Measurements from ENCODE around the gene KIAA0319L.
"Not testable (repeated sequence)": the region's sequence is repeated elsewhere in the genome, so short reads cannot be mapped to it uniquely, and the experiment has no call there.

Gene KIAA0319L

GRCh38 chr1:35557118-35557610 lies at the start of gene KIAA0319L:
TSS of gene KIAA0319L (minus strand) at chr1:35557403. CDS start at chr1:35554491, 2,912 bp downstream.
- no peak for DNase-seq (ENCODE audit: low read depth)

DNA sequence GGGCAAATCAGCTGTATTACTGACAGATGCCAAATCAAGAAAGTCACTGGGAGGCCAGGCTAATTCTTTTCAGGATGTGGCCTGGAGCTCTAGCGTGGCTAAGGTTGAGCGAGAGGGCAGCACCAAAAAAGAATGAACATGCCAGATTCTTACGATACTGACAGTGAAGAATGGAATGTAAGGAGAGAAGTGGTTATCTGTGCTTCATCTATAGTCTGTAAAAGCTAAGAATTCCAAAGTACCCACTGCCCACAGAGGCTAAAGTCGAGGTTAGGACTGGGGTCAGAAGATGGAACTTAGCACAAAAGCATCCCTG lies 48.6 kb upstream of the KIAA0319L start:
- DNase-seq (ENCODE audit: low read depth), result peak; percentile 71

DNA sequence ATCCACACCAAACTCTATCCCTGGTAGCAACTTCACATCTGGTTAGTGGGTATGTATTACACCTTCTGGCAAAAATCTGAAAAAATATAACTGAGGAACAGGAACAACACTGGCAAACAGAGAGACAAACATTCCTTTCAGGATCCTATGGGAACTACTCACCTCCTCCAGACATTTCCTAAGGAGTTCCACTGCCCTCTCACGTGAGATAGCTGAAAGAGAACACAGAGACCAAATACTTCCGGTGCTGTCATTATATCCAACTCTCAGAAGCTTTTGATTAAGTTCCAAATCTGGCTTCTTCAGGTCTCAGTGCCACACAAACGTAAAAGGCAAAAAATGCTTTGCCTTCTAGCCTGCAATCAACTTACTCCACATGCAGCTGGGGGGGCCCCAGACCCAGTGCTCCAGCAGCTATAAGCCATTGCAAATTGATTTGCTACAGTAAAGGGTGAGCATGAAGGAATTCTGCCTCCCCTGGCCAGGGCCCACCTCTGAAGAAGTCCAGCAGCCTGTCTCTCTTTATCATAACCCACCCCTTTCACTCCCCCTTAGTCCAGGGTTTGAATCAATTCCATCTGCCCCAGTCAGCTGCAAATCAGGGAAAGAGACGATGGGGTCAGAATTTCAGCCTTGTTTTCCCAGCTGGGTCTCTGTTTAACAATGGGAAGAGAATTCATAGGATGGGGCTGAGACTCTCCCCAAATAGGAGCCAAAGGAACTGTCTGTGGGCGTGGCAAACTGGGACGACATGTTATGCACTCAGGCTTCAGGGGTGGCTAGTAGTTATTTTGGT lies 48.1 kb upstream of the KIAA0319L start:
- DNase-seq (ENCODE audit: low read depth), result peak; percentile 8

GRCh38 chr1:35603941-35604340 lies 46.7 kb upstream of the KIAA0319L start:
- DNase-seq (ENCODE audit: low read depth), result peak; percentile 41

DNA sequence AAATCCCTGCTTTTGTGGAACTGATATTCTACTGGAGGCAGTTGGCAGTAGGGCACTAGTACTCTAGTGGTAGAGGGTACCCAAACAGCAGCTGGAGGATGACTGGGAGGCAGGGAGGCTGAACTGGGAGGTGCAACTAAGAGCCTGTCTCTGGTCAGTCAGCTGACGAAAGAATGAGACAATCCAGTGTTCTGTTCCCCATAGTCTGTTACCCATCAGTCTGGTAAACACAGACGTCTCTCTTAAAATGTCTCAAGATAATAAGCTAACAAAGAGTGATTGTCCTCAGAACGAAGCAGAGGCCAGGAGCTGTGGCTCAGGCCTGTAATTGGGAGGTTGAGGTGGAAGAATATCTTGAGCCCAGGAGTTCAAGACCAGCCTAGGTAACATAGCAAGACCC lies 46.3 kb upstream of the KIAA0319L start:
- DNase-seq (ENCODE audit: low read depth), result peak; percentile 21

DNA sequence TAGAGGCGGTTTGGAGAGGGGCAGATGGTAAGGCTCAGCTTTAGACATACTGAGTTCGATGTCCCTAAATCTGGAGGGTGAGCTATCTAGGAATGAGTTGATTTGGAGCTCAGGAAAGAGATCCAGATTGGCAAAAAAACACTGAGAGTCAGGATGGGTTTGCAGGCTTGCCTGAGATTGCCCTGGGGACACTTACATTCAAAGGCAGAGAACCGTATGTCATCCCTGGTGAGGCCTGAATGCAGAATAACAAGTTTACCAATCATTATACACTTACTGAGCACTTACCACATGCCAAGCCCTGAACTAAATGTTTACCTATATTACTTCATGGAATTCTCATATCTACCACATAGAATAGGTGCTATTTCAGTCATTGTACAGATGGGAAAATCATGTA lies 43.4 kb upstream of the KIAA0319L start:
- no peak for DNase-seq (ENCODE audit: low read depth)

- DNase-seq (ENCODE audit: low read depth), result no peak
Observed at GRCh38 chr1:35599411-35599810, 42.2 kb upstream of the KIAA0319L start.

DNA sequence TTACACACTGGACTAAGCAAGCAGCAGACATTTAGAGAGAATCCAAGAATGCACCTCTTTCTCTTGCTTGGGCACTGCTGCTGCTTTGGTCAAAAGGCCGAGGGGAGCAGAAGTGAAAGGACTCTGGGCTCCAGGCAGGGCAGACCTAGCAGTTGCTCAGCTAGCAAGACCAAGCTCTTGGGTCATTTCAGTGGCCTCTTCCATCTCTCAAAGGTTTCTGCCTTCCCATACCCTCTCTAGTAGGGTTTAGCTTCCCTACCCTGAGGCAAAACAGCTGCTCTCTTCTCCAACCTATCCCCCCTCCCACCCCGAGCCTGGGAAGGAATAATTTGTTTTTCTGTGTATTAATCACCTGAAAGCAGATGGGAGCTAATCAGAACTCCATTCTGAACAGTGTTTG lies 41.7 kb upstream of the KIAA0319L start:
- DNase-seq (ENCODE audit: low read depth), result no peak

- DNase-seq (ENCODE audit: low read depth), result no peak
Observed at GRCh38 chr1:35597870-35598269, 40.7 kb upstream of the KIAA0319L start.

GRCh38 chr1:35595684-35596083 lies 38.5 kb upstream of the KIAA0319L start:
- DNase-seq (ENCODE audit: low read depth), result no peak

DNA sequence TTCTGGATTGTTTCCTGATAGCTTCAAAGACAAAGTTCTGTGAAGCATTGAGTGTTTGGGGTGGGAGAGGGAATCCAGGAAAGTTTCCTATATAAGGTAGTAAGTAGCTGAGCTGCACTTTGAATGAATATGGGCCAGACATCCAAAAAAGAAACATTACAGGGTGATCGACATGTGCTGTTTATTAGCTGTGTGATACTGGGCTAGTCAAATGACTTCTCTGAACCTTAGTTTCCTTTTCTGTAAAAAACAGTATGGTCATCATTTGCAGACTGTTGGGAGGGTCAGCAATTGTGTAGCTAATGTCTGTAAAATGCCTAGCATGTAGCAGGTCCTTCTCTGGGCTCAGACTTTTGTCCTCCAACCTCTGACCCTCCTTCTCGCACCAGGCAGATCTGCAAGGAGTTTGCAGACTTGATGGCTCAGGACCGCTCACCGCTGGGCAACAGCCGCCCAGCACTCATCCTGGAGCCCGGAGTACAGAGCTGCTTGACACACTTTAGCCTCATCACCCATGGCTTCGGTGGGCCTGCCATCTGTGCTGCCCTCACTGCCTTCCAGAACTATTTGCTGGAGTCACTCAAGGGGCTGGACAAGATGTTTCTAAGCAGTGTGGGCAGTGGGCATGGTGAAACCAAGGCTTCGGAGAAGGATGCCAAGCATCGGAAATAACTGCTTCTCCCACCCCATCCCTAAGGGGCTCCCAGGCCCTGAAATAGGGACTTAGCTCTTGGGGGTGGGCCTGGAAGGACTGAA lies 37.0 kb upstream of the KIAA0319L start:
- DNase-seq (ENCODE audit: low read depth), result no peak

- DNase-seq (ENCODE audit: low read depth), result no peak
Observed at GRCh38 chr1:35592991-35593769, 36.0 kb upstream of the KIAA0319L start.

DNA sequence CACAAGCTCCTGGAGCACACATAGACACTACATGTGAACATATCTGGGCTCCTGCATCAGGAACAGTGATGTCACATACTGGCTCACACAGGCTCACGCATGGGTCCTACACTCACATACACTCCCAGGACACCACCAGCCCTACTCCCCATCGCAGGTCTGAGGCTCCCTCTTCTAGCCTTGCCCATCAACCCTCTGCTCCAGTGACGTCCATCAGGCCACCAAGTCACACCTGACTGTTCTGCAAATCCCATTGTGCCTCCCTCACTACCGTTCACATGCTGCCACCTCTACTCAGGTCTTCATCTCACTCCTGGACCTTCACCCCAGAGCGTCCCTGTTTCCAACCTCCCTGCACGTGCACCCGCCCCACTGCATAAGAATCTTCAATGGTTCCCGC lies 34.0 kb upstream of the KIAA0319L start:
- DNase-seq (ENCODE audit: low read depth), result no peak

DNA sequence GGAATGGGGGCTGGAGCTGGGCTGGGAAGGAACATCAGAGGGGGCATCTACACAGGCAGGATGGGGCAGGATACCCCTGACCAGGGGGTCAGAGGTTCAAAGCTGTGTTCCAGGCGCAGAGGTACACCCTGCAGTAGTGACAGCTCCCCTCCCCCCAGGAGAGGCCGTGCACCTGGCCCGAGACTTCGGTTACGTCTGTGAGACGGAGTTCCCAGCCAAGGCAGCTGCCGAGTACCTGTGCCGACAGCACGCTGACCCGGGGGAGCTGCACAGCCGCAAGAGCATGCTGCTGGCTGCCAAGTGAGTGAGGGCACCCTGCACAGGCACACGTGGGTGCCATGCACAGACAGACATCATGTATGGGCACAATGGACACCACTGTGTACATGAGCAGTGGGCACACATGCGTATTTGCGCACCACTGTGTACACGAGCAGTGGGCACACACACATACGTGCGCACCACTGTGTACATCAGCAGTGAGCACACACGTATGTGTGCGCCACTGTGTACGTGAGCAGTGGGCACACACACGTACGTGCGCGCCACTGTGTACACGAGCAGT lies 33.4 kb upstream of the KIAA0319L start:
- DNase-seq (ENCODE audit: low read depth), result no peak

DNA sequence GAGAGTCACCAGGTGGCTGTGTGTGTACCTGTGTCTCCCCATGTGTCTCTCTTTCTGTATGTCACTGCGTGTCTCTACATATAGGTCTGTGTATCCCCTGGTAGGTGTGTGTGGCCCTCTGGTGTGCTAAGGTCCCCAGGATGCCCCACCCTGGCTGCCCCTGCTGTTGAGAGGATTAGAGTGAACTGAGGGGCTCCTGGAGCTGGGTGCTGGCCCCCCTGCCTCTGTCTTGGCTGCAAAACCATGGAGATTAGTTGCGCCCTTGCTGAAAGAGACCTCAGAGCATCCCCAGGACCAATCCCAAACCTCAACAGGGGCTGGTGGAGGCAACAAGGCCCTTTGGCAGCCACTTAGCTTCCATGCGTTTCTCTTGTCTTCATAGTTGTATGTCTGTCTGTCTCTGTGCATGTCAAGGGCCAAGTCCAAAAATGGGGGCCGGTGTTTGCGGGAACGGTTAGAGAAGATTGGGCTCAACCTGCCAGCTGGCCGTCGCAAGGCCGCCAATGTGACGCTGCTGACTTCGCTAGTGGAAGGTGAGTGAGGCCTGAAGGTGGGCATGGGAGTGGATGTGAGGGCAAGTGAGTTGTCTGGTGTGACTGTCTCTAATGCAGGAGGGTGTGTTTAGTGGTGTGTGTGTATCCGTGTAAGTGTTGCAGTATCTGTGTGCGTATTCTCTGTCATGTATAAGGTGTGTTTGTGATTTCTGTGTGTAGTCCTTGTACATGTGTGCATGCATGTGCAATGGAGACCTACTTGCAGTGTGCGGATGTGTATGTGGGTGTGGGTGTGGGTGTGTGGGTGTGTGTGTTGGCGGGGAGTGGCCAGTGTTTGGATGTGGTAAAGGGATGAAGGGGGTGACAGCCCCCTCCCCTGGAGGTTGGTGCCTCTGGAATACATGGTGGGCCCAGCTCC lies 32.6 kb upstream of the KIAA0319L start:
- DNase-seq (ENCODE audit: low read depth), result no peak

- no peak for DNase-seq (ENCODE audit: low read depth)
Observed at GRCh38 chr1:35588197-35588910, 31.2 kb upstream of the KIAA0319L start.

GRCh38 chr1:35587736-35588135 lies 30.5 kb upstream of the KIAA0319L start:
- DNase-seq (ENCODE audit: low read depth), result no peak

DNA sequence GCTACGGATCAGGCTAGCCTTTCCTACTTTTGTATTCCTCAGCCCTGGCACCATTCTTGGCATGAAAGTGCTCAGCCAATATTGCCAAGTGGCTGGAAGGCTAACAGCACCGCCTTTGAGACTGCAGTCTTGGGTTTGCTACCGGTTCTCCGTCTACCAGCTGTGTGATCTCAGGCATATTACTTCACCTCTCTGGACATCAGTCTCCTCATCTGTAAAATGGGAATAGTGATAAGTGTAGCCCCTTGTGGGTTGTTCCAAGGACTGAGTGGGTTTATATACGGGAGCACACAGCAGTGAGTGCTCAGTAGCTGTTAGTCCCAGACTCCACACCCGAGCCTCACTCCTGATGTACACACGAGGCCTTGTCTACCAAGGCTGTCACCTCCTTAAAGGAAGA lies 29.6 kb upstream of the KIAA0319L start:
- no peak for DNase-seq (ENCODE audit: low read depth)

- not testable (repeated sequence) for DNase-seq (ENCODE audit: low read depth)
Observed at GRCh38 chr1:35585805-35586204, 28.6 kb upstream of the KIAA0319L start.

- DNase-seq (ENCODE audit: low read depth), result no peak
Observed at GRCh38 chr1:35585281-35585680, 28.1 kb upstream of the KIAA0319L start.

Data from iris pigment epithelial cell (primary cell).